Liver (tissue), 9 donors: ENCODE results near the gene SDSL. TPM values are rescaled to one million over a fixed set of nuclear protein-coding genes. Genes with fewer than 3 reads are reported as not detected.

ENCODE experiments used
- DNase-seq: peaks from one replicate; pipeline ENCODE4 v3.0.0-alpha.2; 2017; ENCODE audit warnings: low spot score
- H3K27ac ChIP-seq, 2 donors: one replicate each; pipeline ENCODE4 v1.7.0; 2013; ENCODE audit warnings: inconsistent platforms in 2 of 2, low read length in 2 of 2, control low read depth in 1 of 2, low read depth in 1 of 2, mild to moderate bottlenecking in 1 of 2
- H3K27me3 ChIP-seq, 4 donors: one replicate each; pipeline versions ENCODE4 v1.6.1 to v1.7.0; 2013; ENCODE audit warnings: low read length in 3 of 4, inconsistent platforms in 1 of 4, mild to moderate bottlenecking in 1 of 4, moderate library complexity in 1 of 4; ENCODE audit not compliant: control insufficient read depth in 4 of 4, insufficient read depth in 4 of 4
- H3K36me3 ChIP-seq, 4 donors: one replicate each; pipeline versions ENCODE4 v1.6.1 to v1.7.0; 2013; ENCODE audit warnings: low read length in 3 of 4, mild to moderate bottlenecking in 3 of 4, low read depth in 1 of 4, moderate library complexity in 1 of 4; ENCODE audit not compliant: control insufficient read depth in 4 of 4, insufficient read depth in 3 of 4
- H3K4me1 ChIP-seq, 4 donors: one replicate each; pipeline versions ENCODE4 v1.6.1 to v1.7.0; 2013; ENCODE audit warnings: low read length in 3 of 4, mild to moderate bottlenecking in 3 of 4, moderate library complexity in 1 of 4; ENCODE audit not compliant: control insufficient read depth in 4 of 4, insufficient read depth in 4 of 4
- H3K4me3 ChIP-seq, 3 donors: one replicate each; pipeline versions ENCODE4 v1.6.1 to v1.7.0; 2013; ENCODE audit warnings: low read length in 3 of 3, control low read depth in 1 of 3, low read depth in 1 of 3, mild to moderate bottlenecking in 1 of 3
- H3K9ac ChIP-seq, 2 donors: one replicate each; pipeline ENCODE4 v1.7.0; 2013; ENCODE audit warnings: low read length in 2 of 2, mild to moderate bottlenecking in 2 of 2, moderate library complexity in 2 of 2, control low read depth in 1 of 2, low read depth in 1 of 2
- H3K9me3 ChIP-seq, 4 donors: one replicate each; pipeline versions ENCODE4 v1.6.1 to v1.7.0; 2013; ENCODE audit warnings: low read length in 3 of 4; ENCODE audit not compliant: control insufficient read depth in 4 of 4
- EGR1 ChIP-seq, 2 donors: IDR thresholded peaks; 2 replicates each; pipeline ENCODE4 v1.6.1; 2016 to 2018; ENCODE audit warnings: antibody characterized with exemption in 2 of 2, low read depth in 2 of 2
- FOXA1 ChIP-seq: IDR thresholded peaks from 2 replicates; pipeline ENCODE4 v1.6.1; 2016; ENCODE audit warnings: antibody characterized with exemption
- FOXA2 ChIP-seq: IDR thresholded peaks from 2 replicates; pipeline ENCODE4 v1.6.1; 2016; ENCODE audit warnings: antibody characterized with exemption
- GABPA ChIP-seq, 2 donors: IDR thresholded peaks in 1 of 2; conservative IDR thresholded peaks in 1 of 2; 2 replicates each; pipeline ENCODE4 v1.6.1; 2016; ENCODE audit warnings: antibody characterized with exemption in 2 of 2, mild to moderate bottlenecking in 1 of 2, moderate library complexity in 1 of 2
- HNF4A ChIP-seq, 2 donors: conservative IDR thresholded peaks; 2 replicates each; pipeline ENCODE4 v1.6.1; 2016; ENCODE audit warnings: antibody characterized with exemption in 2 of 2, mild to moderate bottlenecking in 2 of 2
- HNF4G ChIP-seq: IDR thresholded peaks from 2 replicates; pipeline ENCODE4 v1.6.1; 2016; ENCODE audit warnings: antibody characterized with exemption
- JUND ChIP-seq, 2 donors: IDR thresholded peaks; 2 replicates each; pipeline ENCODE4 v1.6.1; 2016; ENCODE audit warnings: antibody characterized with exemption in 2 of 2
- NR2F2 ChIP-seq: IDR thresholded peaks from 2 replicates; pipeline ENCODE4 v1.6.1; 2016; ENCODE audit warnings: antibody characterized with exemption
- RAD21 ChIP-seq, 2 donors: IDR thresholded peaks; 2 replicates each; pipeline ENCODE4 v1.6.1; 2016; ENCODE audit warnings: antibody characterized with exemption in 2 of 2, mild to moderate bottlenecking in 2 of 2
- RXRA ChIP-seq, 2 donors: IDR thresholded peaks; 2 replicates each; pipeline ENCODE4 v1.6.1; 2017 to 2018; ENCODE audit warnings: antibody characterized with exemption in 2 of 2, mild to moderate bottlenecking in 1 of 2
- SP1 ChIP-seq: IDR thresholded peaks from 2 replicates; pipeline ENCODE4 v1.6.1; 2018; ENCODE audit warnings: antibody characterized with exemption, mild to moderate bottlenecking
- TAF1 ChIP-seq: conservative IDR thresholded peaks from 2 replicates; pipeline ENCODE4 v1.6.1; 2016; ENCODE audit warnings: antibody characterized with exemption, mild to moderate bottlenecking
- YY1 ChIP-seq: IDR thresholded peaks from 2 replicates; pipeline ENCODE4 v1.6.1; 2016; ENCODE audit warnings: antibody characterized with exemption, mild to moderate bottlenecking
- WGBS: extraction: QIAGEN DNeasy Blood & Tissue Kit; methylation state at CpG from one replicate; pipeline ENCODE4 v1.1.7; 2013; 5-methylcytosine and 5-hydroxymethylcytosine counted together
- polyA plus RNA-seq, 2 donors: library from polyadenylated mRNA; stranded (reverse) in 1 of 2; unstranded in 1 of 2; fragments of 200-250 nt in 1 of 2; fragments of >200 nt in 1 of 2; fragmentation: Nextera tagmentation in 1 of 2; extraction: Ambion mirVana in 1 of 2; gene quantifications; one replicate each; pipeline versions ENCODE4 v1.2.1 to v1.2.3, GENCODE V29; 2013 to 2015
- total RNA-seq, 2 donors: library from RNA; depleted of rRNA; stranded (reverse); fragments of >200 nt; gene quantifications; one replicate each; pipeline ENCODE4 v1.2.3, GENCODE V29; 2014
- TF ChIP-seq, protein P1 (sequence below): fragments of 150-350 bp; IDR thresholded peaks from 2 replicates; pipeline ENCODE4 v1.5.1; 2017; ENCODE audit warnings: improper control_type of control experiment, low read depth, low read length; ENCODE audit not compliant: missing input control
- TF ChIP-seq, protein P2 (sequence below): IDR thresholded peaks from 2 replicates; pipeline ENCODE4 v1.6.1; 2016; ENCODE audit warnings: antibody characterized with exemption
- TF ChIP-seq, protein P3 (sequence below): IDR thresholded peaks from 2 replicates; pipeline ENCODE4 v1.6.1; 2016; ENCODE audit warnings: antibody characterized with exemption, mild to moderate bottlenecking
- TF ChIP-seq, protein P4 (sequence below): IDR thresholded peaks from 2 replicates; pipeline ENCODE4 v1.6.1; 2016; ENCODE audit warnings: antibody characterized with exemption
- TF ChIP-seq, protein P5 (sequence below): IDR thresholded peaks from 2 replicates; pipeline ENCODE4 v1.6.1; 2016; ENCODE audit warnings: antibody characterized with exemption
- donor health status: healthy.
- donor health status: healthy.
- donor health status: healthy.
- donor health status: healthy.
- donor health status: healthy.

SDSL gene
- total and polyA plus RNA-seq, 4 donors, result 22.4 to 93.1 (median 33.7) TPM

DNA sequence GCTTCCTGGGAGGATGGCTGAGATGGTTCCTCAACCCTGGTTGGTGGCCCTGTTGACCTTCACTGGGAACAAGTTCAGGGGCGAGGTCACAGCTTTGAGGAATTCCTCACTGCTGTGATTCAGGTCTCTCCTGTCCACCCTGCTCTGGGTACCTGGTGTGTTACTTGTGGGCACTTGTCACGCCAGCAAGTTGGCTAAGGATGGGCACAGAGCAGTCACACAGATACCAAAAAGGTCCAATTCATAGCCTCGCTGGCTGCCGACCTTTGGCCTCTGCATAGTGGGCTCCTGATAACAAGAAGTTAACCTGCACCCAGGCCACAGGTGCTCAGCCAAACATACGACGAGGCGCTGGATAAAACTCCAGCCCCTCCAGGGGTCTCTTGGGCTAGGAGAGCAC, 29.7 kb upstream of the SDSL start:
- Histone ChIP-seq H3K9ac (no peak overlapping the region), H3K27ac (peak overlapping the region in 1 of 2 donors; percentile 7), H3K4me1 (peaks cover 0 to 2% (median 0%) of the 10 kb centered on the region in 4 donors), H3K27me3 (no peaks in the 10 kb centered on the region), H3K36me3 (peaks cover 0 to 48% (median 19%) of the 10 kb centered on the region in 4 donors), H3K4me3 (no peak overlapping the region), H3K9me3 (no peaks in the 10 kb centered on the region)
- 47% methylated on average over 7 of the region's 7 CpGs for WGBS
- no peak for DNase-seq
- TF ChIP-seq EGR1 (IDR thresholded peaks at IDR 0.05; ENCODE audit: low read depth in 2 of 2), result peak in 1 of 2 donors; percentile 12
- TF ChIP-seq RAD21 (IDR thresholded peaks at IDR 0.05), result no peak
- TF ChIP-seq NR2F2, result peak; percentile 61
- TF ChIP-seq HNF4A (conservative IDR thresholded peaks at IDR 0.05), result peak; percentile 23 to 36

GRCh38 chr12:113392988-113393579, 29.1 kb upstream of the SDSL start:
- Histone ChIP-seq H3K4me1 (peaks cover 0 to 2% (median 0%) of the 10 kb centered on the region in 4 donors), H3K27me3 (no peaks in the 10 kb centered on the region), H3K36me3 (peaks cover 0 to 47% (median 21%) of the 10 kb centered on the region in 4 donors), H3K27ac (no peak overlapping the region), H3K9ac (no peak overlapping the region), H3K4me3 (no peak overlapping the region), H3K9me3 (no peaks in the 10 kb centered on the region)
- 61% methylated on average over 17 of the region's 17 CpGs for WGBS
- TF ChIP-seq NR2F2 (no peak), HNF4G (no peak), SP1 (no peak), FOXA1 (no peak), TAF1 (no peak), FOXA2 (peak; percentile 43), HNF4A (conservative IDR thresholded peaks at IDR 0.05) (no peak), YY1 (peak; percentile 0), GABPA (IDR thresholded peaks at IDR 0.05 in 1 of 2, conservative IDR thresholded peaks at IDR 0.05 in 1 of 2) (no peak), EGR1 (IDR thresholded peaks at IDR 0.05; ENCODE audit: low read depth in 2 of 2) (no peak), JUND (IDR thresholded peaks at IDR 0.05) (peak; percentile 67 to 72), RAD21 (IDR thresholded peaks at IDR 0.05) (no peak), RXRA (IDR thresholded peaks at IDR 0.05) (peak in 1 of 2 donors; percentile 31)
- TF ChIP-seq, protein P1, sequence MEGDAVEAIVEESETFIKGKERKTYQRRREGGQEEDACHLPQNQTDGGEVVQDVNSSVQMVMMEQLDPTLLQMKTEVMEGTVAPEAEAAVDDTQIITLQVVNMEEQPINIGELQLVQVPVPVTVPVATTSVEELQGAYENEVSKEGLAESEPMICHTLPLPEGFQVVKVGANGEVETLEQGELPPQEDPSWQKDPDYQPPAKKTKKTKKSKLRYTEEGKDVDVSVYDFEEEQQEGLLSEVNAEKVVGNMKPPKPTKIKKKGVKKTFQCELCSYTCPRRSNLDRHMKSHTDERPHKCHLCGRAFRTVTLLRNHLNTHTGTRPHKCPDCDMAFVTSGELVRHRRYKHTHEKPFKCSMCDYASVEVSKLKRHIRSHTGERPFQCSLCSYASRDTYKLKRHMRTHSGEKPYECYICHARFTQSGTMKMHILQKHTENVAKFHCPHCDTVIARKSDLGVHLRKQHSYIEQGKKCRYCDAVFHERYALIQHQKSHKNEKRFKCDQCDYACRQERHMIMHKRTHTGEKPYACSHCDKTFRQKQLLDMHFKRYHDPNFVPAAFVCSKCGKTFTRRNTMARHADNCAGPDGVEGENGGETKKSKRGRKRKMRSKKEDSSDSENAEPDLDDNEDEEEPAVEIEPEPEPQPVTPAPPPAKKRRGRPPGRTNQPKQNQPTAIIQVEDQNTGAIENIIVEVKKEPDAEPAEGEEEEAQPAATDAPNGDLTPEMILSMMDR, result no peak
- TF ChIP-seq, protein P2, sequence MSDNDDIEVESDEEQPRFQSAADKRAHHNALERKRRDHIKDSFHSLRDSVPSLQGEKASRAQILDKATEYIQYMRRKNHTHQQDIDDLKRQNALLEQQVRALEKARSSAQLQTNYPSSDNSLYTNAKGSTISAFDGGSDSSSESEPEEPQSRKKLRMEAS, result no peak
- TF ChIP-seq, protein P3, sequence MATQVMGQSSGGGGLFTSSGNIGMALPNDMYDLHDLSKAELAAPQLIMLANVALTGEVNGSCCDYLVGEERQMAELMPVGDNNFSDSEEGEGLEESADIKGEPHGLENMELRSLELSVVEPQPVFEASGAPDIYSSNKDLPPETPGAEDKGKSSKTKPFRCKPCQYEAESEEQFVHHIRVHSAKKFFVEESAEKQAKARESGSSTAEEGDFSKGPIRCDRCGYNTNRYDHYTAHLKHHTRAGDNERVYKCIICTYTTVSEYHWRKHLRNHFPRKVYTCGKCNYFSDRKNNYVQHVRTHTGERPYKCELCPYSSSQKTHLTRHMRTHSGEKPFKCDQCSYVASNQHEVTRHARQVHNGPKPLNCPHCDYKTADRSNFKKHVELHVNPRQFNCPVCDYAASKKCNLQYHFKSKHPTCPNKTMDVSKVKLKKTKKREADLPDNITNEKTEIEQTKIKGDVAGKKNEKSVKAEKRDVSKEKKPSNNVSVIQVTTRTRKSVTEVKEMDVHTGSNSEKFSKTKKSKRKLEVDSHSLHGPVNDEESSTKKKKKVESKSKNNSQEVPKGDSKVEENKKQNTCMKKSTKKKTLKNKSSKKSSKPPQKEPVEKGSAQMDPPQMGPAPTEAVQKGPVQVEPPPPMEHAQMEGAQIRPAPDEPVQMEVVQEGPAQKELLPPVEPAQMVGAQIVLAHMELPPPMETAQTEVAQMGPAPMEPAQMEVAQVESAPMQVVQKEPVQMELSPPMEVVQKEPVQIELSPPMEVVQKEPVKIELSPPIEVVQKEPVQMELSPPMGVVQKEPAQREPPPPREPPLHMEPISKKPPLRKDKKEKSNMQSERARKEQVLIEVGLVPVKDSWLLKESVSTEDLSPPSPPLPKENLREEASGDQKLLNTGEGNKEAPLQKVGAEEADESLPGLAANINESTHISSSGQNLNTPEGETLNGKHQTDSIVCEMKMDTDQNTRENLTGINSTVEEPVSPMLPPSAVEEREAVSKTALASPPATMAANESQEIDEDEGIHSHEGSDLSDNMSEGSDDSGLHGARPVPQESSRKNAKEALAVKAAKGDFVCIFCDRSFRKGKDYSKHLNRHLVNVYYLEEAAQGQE, result peak; percentile 50
- TF ChIP-seq, protein P4, sequence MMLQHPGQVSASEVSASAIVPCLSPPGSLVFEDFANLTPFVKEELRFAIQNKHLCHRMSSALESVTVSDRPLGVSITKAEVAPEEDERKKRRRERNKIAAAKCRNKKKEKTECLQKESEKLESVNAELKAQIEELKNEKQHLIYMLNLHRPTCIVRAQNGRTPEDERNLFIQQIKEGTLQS, result no peak
- TF ChIP-seq, protein P5, sequence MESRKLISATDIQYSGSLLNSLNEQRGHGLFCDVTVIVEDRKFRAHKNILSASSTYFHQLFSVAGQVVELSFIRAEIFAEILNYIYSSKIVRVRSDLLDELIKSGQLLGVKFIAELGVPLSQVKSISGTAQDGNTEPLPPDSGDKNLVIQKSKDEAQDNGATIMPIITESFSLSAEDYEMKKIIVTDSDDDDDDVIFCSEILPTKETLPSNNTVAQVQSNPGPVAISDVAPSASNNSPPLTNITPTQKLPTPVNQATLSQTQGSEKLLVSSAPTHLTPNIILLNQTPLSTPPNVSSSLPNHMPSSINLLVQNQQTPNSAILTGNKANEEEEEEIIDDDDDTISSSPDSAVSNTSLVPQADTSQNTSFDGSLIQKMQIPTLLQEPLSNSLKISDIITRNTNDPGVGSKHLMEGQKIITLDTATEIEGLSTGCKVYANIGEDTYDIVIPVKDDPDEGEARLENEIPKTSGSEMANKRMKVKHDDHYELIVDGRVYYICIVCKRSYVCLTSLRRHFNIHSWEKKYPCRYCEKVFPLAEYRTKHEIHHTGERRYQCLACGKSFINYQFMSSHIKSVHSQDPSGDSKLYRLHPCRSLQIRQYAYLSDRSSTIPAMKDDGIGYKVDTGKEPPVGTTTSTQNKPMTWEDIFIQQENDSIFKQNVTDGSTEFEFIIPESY, result peak; percentile 68
- DNase-seq, result peak; percentile 47
